Fibroblast of skin of left biceps (primary cell): ENCODE measurements around the gene MSI2.

Experiments
- DNase-seq, 2 experiments: peaks; one replicate each; pipeline ENCODE4 v3.0.0-alpha.2; 2013; ENCODE audit warnings: low read depth in 2 of 2

The MSI2 gene

GRCh38 chr17:57413848-57414651 lies 157.7 kb downstream of the MSI2 start:
- DNase-seq = no peak

GRCh38 chr17:57415751-57416207 lies 159.5 kb downstream of the MSI2 start:
- DNase-seq = no peak

- no peak for DNase-seq
Observed at GRCh38 chr17:57416369-57416768, 160.0 kb downstream of the MSI2 start.

- no peak for DNase-seq
Observed at GRCh38 chr17:57417956-57418355, 161.6 kb downstream of the MSI2 start.

- no peak for DNase-seq
Observed at GRCh38 chr17:57418463-57419246, 162.3 kb downstream of the MSI2 start.

GRCh38 chr17:57419940-57420550 lies 163.7 kb downstream of the MSI2 start:
- DNase-seq = no peak

GRCh38 chr17:57420734-57421717 lies 164.7 kb downstream of the MSI2 start:
- DNase-seq = peak; percentile 40 to 47

- no peak for DNase-seq
Observed at GRCh38 chr17:57422574-57423164, 166.3 kb downstream of the MSI2 start.

- no peak for DNase-seq
Observed at GRCh38 chr17:57423541-57423940, 167.2 kb downstream of the MSI2 start.

- no peak for DNase-seq
Observed at GRCh38 chr17:57424273-57424672, 167.9 kb downstream of the MSI2 start.

GRCh38 chr17:57424777-57425188 lies 168.5 kb downstream of the MSI2 start:
- DNase-seq = no peak

GRCh38 chr17:57425431-57425830 lies 169.1 kb downstream of the MSI2 start:
- no peak for DNase-seq

- DNase-seq = no peak
Observed at GRCh38 chr17:57425903-57426880, 169.9 kb downstream of the MSI2 start.

- DNase-seq = no peak
Observed at GRCh38 chr17:57429966-57430365, 173.6 kb downstream of the MSI2 start.

- DNase-seq = no peak
Observed at GRCh38 chr17:57431415-57431814, 175.1 kb downstream of the MSI2 start.

GRCh38 chr17:57432507-57433277 lies 176.4 kb downstream of the MSI2 start:
- no peak for DNase-seq

- DNase-seq = no peak
Observed at GRCh38 chr17:57433452-57433851, 177.1 kb downstream of the MSI2 start.

- DNase-seq = no peak
Observed at GRCh38 chr17:57434361-57434760, 178.0 kb downstream of the MSI2 start.

GRCh38 chr17:57436565-57436964 lies 180.2 kb downstream of the MSI2 start:
- no peak for DNase-seq
